GM12874 (cell line): ENCODE measurements around the gene FRRS1.

Experiments
- TF ChIP-seq, protein P1 (sequence below): IDR thresholded peaks from 2 replicates; pipeline ENCODE4 v1.5.1; 2011; ENCODE audit warnings: low read depth, mild to moderate bottlenecking, control low read depth, low read length, moderate library complexity; ENCODE audit not compliant: insufficient read depth

The FRRS1 gene

DNA sequence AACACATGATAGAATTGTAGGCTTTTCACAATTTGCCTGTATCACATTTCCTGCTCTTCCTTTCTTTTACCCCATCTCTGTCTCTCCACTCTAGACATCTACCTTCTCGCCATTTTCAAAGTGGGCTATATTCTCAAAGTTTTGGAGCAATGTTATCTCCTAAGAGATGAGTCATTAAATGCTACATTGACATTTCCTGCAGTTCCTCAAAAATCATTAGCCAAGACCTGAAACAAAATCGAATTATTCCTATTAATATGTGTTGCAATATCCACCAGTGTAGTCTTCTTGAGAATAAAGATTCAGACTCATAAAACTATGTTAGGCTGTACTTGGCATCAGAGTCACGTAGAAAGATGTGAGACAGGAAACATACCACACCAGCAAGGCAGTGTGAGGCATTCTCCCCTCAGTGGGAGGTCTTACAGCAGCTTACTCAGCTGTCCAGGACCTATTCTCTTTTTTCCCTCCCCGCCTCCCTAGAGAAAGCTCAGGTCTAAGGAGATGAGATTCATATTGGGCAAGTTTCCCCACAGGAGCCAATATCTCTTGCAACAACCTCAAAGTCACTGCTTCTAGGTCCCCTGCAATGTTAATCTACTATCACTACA lies 38.8 kb downstream of the FRRS1 start:
- TF ChIP-seq, protein P1, sequence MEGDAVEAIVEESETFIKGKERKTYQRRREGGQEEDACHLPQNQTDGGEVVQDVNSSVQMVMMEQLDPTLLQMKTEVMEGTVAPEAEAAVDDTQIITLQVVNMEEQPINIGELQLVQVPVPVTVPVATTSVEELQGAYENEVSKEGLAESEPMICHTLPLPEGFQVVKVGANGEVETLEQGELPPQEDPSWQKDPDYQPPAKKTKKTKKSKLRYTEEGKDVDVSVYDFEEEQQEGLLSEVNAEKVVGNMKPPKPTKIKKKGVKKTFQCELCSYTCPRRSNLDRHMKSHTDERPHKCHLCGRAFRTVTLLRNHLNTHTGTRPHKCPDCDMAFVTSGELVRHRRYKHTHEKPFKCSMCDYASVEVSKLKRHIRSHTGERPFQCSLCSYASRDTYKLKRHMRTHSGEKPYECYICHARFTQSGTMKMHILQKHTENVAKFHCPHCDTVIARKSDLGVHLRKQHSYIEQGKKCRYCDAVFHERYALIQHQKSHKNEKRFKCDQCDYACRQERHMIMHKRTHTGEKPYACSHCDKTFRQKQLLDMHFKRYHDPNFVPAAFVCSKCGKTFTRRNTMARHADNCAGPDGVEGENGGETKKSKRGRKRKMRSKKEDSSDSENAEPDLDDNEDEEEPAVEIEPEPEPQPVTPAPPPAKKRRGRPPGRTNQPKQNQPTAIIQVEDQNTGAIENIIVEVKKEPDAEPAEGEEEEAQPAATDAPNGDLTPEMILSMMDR: no peak

DNA sequence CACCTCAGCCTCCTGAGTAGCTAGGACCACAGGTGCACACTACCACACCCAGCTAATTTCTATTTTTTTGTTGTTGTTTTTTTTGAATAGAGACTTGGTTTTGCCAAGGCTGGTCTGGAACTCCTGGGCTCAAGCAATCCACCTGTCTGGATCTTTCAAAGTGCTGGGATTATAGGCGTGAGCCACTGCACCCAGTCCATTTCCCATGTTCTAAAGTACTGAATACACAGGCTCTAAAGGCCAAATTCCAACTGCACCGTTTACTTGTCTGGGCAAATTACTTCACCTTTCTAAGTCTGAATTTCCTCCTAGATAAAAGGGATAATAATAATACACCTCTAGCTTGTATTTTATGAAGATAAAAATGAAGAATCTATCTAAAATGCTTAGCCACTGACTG lies 39.6 kb downstream of the FRRS1 start:
- TF ChIP-seq, protein P1: no peak

DNA sequence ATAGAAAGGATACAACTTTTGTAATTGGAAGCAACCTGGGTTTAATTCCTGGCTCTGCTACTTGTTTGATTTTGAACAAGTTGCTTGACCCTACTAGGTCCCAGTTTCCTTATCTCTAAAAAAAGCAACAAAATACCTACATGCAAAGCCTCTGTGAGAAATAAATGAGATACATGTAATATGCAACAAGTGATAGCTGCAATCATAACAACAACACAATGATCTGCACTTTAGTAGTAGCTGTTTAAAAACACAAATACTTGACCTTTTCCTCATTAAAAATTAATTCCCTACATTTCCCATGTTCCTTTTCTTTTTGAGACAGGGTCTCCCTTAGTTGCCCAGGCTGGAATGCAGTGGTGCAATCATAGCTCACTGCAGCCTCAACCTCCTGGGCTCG lies 40.0 kb downstream of the FRRS1 start:
- TF ChIP-seq, protein P1: no peak

DNA sequence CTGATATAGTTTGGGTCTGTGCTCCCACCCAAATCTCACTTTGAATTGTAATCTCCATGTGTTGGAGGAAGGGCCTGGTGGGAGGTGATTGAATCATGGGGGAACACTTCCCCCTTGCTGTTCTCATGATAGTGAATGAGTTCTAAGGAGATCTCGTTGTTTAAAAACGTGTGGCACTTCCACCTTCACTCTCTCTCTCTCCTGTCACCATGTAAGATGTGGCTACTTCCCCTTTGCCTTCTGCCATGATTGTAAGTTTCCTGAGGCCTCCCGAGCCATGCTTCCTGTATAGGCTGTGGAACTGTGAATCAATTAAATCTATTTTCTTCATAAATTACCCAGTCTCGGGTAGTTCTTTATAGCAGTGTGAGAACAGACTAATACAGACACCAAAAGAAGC lies 40.4 kb downstream of the FRRS1 start:
- TF ChIP-seq, protein P1: no peak

DNA sequence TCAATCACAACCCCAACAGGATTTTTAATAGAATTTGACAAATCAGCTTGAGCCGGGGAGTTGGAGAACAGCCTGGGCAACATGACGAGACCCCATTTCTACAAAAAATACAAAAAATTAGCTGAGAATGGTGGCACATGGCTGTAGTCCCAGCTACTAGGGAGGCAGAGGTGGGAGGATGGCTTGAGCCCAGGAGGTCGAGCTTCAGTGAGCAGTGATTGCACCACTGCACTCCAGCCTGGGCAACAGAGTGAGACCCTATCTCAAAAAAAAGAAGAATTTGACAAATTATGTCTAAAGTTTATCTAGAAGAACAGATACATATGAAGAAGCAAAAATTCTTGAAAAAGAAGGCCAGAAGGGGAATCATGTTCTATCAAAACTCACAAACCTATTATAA lies 43.2 kb downstream of the FRRS1 start:
- TF ChIP-seq, protein P1: no peak

DNA sequence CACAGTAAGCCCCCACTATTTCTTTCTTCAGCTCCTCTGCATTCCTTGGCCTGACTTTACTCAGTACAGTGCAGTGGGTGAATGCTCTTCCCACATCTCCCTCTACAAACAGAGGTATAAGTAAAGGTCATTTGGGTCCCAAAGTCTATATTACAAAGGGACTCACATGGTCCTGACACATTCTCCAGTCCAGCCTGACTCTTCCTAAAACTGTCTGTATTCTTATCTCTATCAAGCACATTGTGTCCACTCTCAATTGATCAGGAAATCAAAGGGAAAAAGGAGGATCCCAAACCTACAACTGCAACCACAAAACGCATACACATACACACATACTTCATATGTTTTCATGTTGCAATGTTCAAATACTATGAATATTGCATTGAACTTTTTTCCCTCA lies 49.4 kb downstream of the FRRS1 start:
- TF ChIP-seq, protein P1: no peak

DNA sequence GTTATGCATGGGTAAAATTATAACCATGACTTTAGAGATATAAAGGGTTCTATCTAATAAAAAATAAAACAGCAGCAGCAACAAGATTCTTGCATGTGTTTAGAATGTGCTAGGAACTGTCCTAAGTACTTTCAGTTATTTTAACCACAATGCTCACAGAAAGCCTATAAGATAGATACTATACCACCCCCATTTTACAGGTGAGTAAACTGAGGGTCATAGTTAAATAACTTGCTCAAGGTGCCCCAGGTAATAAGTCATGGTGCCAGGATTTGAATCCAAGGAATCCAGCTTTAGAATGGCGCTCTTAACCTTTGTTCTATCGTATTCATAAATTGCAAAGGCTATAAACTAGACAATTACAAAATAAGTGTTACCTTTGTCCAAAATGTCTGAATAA lies 53.4 kb downstream of the FRRS1 start:
- TF ChIP-seq, protein P1: no peak
